ENCODE data around the gene KCNT2.

GRCh38 chr1:196361112-196361714, 247.0 kb downstream of the KCNT2 start:
- no peak for TF ChIP-seq RAD21 (conservative IDR thresholded peaks at IDR 0.05)
- TF ChIP-seq CTCF (IDR thresholded peaks at IDR 0.05; ENCODE audit: poor library complexity, severe bottlenecking) = no peak

Measured in neural cell (in vitro differentiated cells).